GM04503 (cell line): ENCODE data around the gene WDCP.
"Not testable (repeated sequence)": the region's sequence is repeated elsewhere in the genome, so short reads cannot be mapped to it uniquely, and the experiment has no call there.

Source experiments
- DNase-seq: peaks from one replicate; pipeline ENCODE4 v3.0.0-alpha.2; 2012; ENCODE audit warnings: low read depth

The WDCP gene, protein sequence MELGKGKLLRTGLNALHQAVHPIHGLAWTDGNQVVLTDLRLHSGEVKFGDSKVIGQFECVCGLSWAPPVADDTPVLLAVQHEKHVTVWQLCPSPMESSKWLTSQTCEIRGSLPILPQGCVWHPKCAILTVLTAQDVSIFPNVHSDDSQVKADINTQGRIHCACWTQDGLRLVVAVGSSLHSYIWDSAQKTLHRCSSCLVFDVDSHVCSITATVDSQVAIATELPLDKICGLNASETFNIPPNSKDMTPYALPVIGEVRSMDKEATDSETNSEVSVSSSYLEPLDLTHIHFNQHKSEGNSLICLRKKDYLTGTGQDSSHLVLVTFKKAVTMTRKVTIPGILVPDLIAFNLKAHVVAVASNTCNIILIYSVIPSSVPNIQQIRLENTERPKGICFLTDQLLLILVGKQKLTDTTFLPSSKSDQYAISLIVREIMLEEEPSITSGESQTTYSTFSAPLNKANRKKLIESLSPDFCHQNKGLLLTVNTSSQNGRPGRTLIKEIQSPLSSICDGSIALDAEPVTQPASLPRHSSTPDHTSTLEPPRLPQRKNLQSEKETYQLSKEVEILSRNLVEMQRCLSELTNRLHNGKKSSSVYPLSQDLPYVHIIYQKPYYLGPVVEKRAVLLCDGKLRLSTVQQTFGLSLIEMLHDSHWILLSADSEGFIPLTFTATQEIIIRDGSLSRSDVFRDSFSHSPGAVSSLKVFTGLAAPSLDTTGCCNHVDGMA

DNA sequence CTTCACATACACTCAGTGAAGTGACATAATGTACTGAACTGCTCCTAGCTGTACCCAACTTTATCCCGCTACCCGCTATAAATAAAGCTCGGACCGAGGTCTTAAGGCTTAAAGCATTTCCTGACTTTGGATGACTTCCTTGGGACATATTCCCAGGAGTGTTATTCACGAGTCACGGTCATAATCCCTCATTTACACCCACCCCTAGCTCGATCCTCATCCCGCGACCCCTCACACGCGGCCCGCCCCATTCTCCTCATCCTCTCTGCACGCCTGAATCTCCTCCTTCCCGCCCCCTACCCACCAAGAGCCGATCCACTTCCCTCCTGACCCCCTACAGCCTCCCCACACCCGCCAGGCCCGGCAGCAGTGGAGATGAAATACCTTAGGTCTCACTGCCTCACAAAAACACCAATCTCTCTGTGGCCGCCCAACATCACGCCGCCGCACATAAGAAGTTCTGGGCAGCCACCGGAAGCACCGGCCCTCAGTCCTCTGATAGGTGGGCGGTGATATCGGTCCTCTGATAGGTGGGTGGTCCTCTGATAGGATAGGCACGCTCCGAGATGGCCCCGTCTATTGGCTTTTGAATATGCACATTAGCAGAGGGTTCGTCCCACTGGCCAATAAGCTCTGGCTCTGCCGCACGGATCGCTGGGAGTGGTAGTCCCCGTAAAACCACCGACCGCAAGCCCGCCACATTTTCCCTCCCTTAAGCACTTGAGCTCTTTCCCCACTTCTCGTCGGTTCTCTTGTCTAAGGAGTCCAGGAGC lies at the start of gene WDCP:
TSS of gene WDCP (minus strand) at position 462 of the 773 bp plus-strand sequence. CDS start 7,897 bp downstream, outside the sequence.
- peak; percentile 94 for DNase-seq

- DNase-seq = not testable (repeated sequence)
Measured at GRCh38 chr2:24095171-24095677, 48.0 kb upstream of the WDCP start.

GRCh38 chr2:24093270-24093669 lies 46.1 kb upstream of the WDCP start:
- not testable (repeated sequence) for DNase-seq

DNA sequence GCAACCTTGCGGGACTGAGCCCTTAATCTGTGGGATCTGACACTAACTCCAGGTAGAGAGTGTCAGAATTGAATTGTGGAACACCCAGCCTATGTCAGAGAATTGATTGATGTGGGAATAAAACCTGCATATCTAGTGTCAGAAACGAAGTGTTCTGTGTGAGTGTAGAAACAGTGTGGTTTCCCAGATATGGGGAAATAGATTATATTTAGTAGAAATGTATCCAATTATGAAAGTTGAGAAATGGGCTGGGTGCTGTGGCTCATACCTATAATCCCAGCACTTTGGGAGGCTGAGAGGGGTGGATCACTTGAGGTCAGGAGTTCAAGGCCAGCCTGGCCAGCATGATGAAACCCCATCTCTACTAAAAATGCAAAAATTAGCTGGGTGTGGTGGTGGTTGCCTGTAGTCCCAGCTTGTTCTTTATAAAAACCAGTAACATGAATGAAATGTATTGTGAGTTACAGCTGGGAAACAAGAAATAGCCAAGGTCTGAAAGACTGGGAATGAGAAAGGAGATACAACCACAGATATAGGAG lies 41.7 kb upstream of the WDCP start:
- DNase-seq = no peak

DNA sequence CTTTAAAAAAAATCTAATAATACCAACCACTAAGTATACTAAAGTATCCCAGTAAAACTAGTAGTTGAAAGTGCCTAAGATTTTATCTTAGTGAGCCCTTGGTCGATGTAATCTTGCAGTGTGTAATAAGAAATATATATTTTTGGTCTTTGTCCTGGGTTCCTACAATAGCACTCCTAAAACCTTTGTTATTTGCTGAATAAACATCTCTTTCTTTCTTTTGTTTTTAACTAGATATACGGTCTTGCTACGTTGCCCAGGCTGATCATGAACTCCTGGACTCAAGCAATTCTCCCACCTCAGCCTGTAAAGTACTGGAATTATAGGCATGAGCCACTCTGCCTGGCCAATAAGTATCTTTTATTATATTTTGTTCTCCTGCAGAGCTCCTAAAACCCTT lies 39.8 kb upstream of the WDCP start:
- DNase-seq = no peak

- no peak for DNase-seq
Measured at GRCh38 chr2:24086241-24086640, 39.0 kb upstream of the WDCP start.

- DNase-seq = no peak
Measured at GRCh38 chr2:24085200-24085489, 38.0 kb upstream of the WDCP start.

DNA sequence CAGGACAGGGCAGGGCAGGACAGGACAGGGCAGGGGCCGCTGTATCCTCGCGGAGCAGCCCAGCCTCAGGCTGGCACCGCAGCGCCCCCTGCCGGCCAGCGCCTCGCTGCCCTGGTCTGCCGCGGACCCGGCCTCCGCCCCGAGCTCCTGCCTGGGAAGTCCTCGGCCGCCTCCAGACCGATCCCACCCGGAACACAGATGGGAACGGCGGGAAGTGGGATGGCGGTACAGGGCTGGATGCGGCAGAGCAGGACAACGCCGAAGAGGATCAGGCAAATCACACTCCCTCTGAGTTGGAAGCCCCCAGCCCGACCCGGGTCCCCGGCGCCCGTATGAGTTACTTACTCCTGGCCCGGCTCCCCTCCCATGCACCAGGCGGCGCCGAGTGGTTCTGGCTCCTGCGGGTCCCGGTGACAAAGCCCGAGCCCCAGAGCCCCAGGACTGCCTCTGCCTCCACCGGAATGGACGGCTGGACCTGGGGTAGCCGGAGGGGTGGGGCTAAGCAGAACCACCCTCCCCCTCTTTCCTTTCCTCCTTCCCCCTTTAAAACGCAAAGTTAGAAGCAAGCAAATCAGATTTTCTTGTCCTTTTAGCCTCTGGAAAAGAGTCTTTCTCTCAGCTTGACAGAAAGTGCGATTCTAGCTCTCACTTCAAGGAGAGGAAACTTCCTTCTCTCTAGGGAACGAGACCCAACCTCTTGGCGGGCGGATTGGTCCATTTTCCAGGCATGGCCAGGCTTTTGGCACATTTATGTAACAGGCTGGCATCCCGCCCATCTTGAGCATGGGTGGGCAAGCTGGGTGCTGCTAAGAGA lies 37.4 kb upstream of the WDCP start, which contains the start of gene TP53I3:
TSS of gene TP53I3 (minus strand) at position 449 of the 814 bp plus-strand sequence. CDS start 508 bp downstream, outside the sequence.
- DNase-seq = peak; percentile 54

DNA sequence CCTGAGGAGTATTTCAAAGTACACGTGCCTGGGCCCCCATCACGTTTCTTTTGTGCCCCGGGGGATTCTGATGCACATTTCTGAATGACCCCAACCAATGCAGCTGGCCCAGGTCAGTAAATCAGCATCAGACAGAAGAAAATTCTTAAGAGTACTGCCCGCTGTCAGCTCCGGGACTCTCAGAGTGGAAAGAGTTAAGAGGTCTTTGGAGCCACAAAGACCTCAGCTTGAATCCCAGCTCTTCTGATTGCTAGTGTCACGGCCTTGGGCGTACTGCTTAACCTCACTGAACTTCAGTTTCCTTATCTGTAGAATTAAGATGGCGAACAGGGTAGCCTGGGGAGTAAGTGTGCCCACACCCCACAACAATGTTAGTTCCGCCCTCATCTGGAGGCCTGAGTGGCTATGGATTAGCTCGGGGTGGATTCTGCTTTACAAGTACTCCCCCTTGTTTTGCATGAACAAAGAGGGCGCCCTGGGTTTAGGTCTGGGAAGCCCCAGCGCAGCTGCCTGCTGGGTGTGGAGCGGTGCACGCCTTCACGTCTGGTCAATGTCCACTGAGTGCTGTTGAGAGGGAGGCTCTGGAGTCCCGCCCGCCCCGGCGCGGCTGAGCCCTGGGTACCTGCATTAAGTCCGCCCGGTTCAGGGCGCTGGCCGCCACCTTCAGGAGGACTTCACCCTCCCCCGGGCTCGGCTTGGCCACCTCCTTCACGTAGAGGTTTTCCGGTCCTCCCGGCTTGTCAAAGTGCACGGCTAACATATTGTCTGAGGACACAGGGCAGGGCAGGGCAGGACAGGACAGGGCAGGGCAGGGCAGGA lies 36.6 kb upstream of the WDCP start:
- DNase-seq = peak; percentile 39

DNA sequence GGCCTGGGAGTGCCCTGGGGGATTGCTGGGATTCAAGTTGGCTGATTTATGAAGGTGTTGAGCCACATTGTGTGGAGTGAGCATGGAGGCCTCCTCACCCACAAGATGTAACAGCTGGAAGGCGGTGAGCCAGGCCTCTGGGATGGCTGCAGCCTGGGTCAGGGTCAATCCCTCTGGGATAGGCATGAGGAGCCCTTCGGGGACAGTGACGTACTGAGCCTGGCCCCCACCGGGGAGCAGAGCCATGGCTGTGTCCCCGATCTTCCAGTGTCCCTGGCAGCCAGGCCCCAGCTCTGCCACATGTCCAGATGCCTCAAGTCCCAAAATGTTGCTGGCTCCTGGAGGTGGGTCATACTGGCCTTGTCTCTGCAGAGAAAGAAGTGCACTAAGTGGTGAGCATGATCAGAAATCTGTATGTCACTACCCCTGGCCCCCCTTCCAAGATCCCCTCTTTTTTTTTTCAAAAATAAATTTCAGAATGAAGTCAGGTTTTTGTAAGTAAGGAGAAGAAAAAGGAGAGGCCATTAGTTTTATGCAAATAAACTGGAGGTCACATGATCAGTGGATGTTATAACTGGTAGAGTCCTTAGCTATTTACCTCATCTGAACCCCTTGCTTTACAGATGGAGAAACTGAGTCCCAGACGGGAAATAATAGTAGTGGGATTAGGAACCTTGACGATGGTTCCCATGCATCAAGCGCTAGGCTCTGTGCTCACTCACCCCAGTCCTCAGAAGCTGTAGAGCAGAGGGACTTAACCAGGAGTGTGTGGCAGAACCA lies 35.8 kb upstream of the WDCP start:
- DNase-seq = no peak

GRCh38 chr2:24080701-24081100 lies 33.5 kb upstream of the WDCP start:
- no peak for DNase-seq

DNA sequence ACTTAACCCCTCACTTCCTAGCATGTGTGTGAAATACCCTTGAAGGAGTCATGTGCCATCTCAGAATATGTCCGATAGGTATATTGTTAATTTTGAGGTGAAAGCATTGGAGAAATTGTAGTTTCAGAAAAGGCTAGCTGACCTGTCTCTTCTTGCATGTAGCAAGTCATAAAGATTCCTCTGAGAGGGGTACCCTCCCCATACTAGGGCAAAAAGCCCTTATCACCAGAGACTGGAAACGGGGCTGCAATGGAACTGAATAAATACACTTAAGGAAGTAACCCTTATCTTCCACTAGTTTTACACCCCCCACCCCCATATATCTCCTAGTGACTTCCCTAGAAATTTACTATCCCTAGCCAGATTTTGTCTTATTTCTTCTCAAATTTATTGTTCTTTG lies 30.7 kb upstream of the WDCP start:
- no peak for DNase-seq

GRCh38 chr2:24077535-24077877 lies 30.3 kb upstream of the WDCP start:
- DNase-seq = no peak

DNA sequence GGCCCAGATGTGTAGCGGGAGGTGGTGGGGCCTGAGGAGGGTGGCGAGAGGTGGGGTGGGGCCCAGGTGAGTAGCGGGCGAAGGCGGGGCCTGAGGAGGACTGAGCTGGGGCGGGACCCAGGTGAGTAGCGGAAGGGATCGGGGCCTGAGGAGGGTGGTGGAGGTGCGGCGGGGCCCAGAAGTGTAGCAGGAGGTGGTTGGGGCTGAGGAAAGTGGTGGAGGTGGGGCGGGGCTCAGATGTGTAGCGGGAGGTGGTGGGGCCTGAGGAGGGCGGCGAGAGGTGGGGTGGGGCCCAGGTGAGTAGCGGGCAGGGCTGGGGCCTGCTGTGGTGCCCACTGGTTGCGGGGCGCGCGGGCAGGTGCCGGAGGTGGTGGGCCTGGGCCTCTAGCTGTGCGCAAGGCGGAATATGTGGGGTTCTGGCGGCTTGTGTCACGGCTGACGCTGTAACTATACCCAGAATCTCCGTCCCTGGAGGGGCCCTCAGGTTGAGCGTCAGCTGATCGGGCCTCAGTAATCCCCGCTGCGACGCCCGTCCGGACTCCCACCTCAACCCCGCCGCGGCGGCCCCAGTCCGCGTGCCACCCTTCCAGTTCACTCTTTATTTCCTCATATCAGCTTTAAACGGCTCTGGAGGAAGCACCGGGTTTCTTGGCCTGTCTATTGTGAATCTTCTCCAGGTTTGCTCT lies 29.8 kb upstream of the WDCP start:
- no peak for DNase-seq

- peak; percentile 93 for DNase-seq
Measured at GRCh38 chr2:24075915-24076848, 29.0 kb upstream of the WDCP start, which contains the start of gene SF3B6. Gene SF3B6, minus strand, starts transcription at chr2:24076326. Its CDS starts 97 bp downstream, at chr2:24076229.

GRCh38 chr2:24075259-24075658 lies 28.1 kb upstream of the WDCP start:
- no peak for DNase-seq

DNA sequence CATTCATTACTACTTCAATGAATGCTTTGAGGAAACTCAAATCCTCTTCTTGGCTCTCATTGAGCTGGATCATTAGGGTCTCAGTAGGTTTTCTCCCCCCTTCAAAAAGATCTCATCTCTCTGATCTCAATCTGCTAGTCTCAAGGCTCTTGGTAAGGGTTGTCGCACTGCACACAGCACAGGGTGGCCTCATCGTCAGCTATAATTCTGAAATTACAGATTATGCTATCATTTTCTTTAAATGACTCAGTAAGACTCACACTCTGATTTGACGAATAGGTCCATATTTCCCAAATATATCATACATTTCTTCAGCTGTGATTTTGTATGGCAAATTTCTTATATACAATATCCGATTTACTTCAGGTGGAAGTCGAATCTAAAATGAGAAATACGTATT lies 26.6 kb upstream of the WDCP start:
- no peak for DNase-seq

DNA sequence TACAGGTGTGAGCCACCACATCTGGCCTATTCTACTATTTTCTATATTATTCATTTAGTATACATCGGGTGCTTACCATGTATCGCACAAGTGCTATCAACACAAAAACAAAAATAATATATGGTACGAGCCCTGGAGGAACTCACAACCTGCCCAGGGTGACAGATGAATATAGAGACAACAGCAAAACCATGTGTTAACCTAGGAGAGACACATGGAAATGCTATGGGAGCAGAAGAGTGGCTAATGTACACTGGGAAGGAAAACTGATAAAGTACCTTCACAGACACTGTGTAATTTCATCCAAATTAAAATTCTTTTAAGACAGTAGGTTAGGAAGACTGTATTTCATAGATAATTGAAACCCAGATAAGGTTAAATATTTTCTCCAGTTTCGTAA lies 25.1 kb upstream of the WDCP start:
- no peak for DNase-seq
